ENCODE measurements around the gene BRI3BP.

- TF ChIP-seq POLR2A (IDR thresholded peaks at IDR 0.05) = no peak
- TF ChIP-seq CTCF (IDR thresholded peaks at IDR 0.05) = no peak
Measured at GRCh38 chr12:125025606-125026235, 32.3 kb downstream of the BRI3BP start.
